Panc1 (cell line): ENCODE data around the gene CCDC146.

ENCODE experiments used
- TF ChIP-seq, protein P1 (sequence below): fragments of 450-650 bp; IDR thresholded peaks from 2 replicates; pipeline ENCODE4 v1.5.1; 2017; ENCODE audit warnings: mild to moderate bottlenecking
- TF ChIP-seq, protein P2 (sequence below), 2 experiments: IDR thresholded peaks; 2 replicates each; pipeline ENCODE4 v1.6.1; 2011 to 2012; ENCODE audit warnings: low read depth in 2 of 2, control low read depth in 1 of 2, low read length in 1 of 2, mild to moderate bottlenecking in 1 of 2, moderate library complexity in 1 of 2; ENCODE audit not compliant: insufficient read depth in 1 of 2

DNA sequence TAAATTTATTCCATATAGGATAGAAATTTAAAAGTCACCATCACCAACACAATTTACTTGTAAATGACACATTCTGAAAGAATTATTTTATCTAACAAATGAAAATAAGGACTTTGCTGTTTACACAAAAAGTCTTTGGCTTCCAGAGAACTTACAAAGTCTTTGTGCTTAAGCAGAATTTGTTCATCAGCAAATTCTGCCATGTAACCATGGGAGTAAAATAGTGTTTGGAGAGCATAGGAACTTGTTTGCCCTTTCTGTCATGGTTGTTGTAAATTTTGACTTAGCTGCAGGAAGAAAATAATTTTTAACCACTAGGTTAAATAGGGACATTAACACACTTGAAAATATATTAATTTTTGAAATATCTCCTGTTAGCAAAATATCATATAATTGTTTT lies 62.0 kb downstream of the CCDC146 start:
- TF ChIP-seq, protein P1, sequence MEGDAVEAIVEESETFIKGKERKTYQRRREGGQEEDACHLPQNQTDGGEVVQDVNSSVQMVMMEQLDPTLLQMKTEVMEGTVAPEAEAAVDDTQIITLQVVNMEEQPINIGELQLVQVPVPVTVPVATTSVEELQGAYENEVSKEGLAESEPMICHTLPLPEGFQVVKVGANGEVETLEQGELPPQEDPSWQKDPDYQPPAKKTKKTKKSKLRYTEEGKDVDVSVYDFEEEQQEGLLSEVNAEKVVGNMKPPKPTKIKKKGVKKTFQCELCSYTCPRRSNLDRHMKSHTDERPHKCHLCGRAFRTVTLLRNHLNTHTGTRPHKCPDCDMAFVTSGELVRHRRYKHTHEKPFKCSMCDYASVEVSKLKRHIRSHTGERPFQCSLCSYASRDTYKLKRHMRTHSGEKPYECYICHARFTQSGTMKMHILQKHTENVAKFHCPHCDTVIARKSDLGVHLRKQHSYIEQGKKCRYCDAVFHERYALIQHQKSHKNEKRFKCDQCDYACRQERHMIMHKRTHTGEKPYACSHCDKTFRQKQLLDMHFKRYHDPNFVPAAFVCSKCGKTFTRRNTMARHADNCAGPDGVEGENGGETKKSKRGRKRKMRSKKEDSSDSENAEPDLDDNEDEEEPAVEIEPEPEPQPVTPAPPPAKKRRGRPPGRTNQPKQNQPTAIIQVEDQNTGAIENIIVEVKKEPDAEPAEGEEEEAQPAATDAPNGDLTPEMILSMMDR, result no peak
- TF ChIP-seq, protein P2, sequence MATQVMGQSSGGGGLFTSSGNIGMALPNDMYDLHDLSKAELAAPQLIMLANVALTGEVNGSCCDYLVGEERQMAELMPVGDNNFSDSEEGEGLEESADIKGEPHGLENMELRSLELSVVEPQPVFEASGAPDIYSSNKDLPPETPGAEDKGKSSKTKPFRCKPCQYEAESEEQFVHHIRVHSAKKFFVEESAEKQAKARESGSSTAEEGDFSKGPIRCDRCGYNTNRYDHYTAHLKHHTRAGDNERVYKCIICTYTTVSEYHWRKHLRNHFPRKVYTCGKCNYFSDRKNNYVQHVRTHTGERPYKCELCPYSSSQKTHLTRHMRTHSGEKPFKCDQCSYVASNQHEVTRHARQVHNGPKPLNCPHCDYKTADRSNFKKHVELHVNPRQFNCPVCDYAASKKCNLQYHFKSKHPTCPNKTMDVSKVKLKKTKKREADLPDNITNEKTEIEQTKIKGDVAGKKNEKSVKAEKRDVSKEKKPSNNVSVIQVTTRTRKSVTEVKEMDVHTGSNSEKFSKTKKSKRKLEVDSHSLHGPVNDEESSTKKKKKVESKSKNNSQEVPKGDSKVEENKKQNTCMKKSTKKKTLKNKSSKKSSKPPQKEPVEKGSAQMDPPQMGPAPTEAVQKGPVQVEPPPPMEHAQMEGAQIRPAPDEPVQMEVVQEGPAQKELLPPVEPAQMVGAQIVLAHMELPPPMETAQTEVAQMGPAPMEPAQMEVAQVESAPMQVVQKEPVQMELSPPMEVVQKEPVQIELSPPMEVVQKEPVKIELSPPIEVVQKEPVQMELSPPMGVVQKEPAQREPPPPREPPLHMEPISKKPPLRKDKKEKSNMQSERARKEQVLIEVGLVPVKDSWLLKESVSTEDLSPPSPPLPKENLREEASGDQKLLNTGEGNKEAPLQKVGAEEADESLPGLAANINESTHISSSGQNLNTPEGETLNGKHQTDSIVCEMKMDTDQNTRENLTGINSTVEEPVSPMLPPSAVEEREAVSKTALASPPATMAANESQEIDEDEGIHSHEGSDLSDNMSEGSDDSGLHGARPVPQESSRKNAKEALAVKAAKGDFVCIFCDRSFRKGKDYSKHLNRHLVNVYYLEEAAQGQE (IDR thresholded peaks at IDR 0.05; ENCODE audit: insufficient read depth in 1 of 2, low read depth in 2 of 2, low read length in 1 of 2), result no peak
